OCI-LY1 (cell line): ENCODE results near the gene NEK5.
"Not testable (repeated sequence)": the region's sequence is repeated elsewhere in the genome, so short reads cannot be mapped to it uniquely, and the experiment has no call there.

Experiments
- H2AFZ ChIP-seq: fragments of 200-600 bp; sonication (generic), shearing (Covaris generic); 2 replicates; pipeline ENCODE4 v1.6.0; 2014; ENCODE audit warnings: antibody characterized with exemption, mild to moderate bottlenecking, low read length
- H3F3A ChIP-seq: fragments of 200-600 bp; sonication (generic), shearing (Covaris generic); 2 replicates; pipeline ENCODE4 v1.6.0; 2014; ENCODE audit warnings: mild to moderate bottlenecking, antibody characterized with exemption, low read length, moderate library complexity; ENCODE audit not compliant: insufficient read depth
- H3K27ac ChIP-seq: fragments of 200-600 bp; sonication (generic); 2 replicates; pipeline ENCODE4 v1.5.1; 2014; ENCODE audit warnings: low read length, mixed run types, mild to moderate bottlenecking, low read depth; ENCODE audit not compliant: poor library complexity, severe bottlenecking
- H3K27me3 ChIP-seq: fragments of 200-600 bp; sonication (generic); 2 replicates; pipeline ENCODE4 v1.6.0; 2014; ENCODE audit warnings: antibody characterized with exemption, mild to moderate bottlenecking, low read length, moderate library complexity; ENCODE audit not compliant: insufficient read depth
- H3K36me3 ChIP-seq: fragments of 200-600 bp; sonication (generic); 2 replicates; pipeline ENCODE4 v1.6.1; 2014; ENCODE audit warnings: mild to moderate bottlenecking, antibody characterized with exemption, low read length, moderate library complexity, mixed read lengths; ENCODE audit not compliant: insufficient read depth
- H3K4me1 ChIP-seq: fragments of 200-600 bp; sonication (generic); 2 replicates; pipeline ENCODE4 v1.5.1; 2014; ENCODE audit warnings: mild to moderate bottlenecking, low read length, moderate library complexity; ENCODE audit not compliant: insufficient read depth, severe bottlenecking
- H3K4me2 ChIP-seq: fragments of 200-600 bp; sonication (generic), shearing (Covaris generic); 2 replicates; pipeline ENCODE4 v1.6.1; 2014; ENCODE audit warnings: low read length
- H3K4me3 ChIP-seq: fragments of 200-600 bp; sonication (generic); 2 replicates; pipeline ENCODE4 v1.5.1; 2014; ENCODE audit warnings: low read length, low read depth, mild to moderate bottlenecking, mixed read lengths; ENCODE audit not compliant: poor library complexity, severe bottlenecking
- H3K79me2 ChIP-seq: fragments of 200-600 bp; shearing (Covaris generic); 2 replicates; pipeline ENCODE4 v1.6.1; 2016; ENCODE audit warnings: mixed run types, low read length, mixed read lengths; ENCODE audit not compliant: insufficient read depth
- H3K9ac ChIP-seq: fragments of 200-600 bp; sonication (generic), shearing (Covaris generic); 2 replicates; pipeline ENCODE4 v1.6.1; 2014; ENCODE audit warnings: mild to moderate bottlenecking, low read length, mixed read lengths
- H3K9me2 ChIP-seq: fragments of 200-600 bp; sonication (generic), shearing (Covaris generic); 2 replicates; pipeline ENCODE4 v1.6.1; 2014; ENCODE audit warnings: low read depth, mild to moderate bottlenecking, low read length, mixed read lengths
- H3K9me3 ChIP-seq: fragments of 200-600 bp; shearing (Covaris generic); 2 replicates; pipeline ENCODE4 v1.6.1; 2014; ENCODE audit warnings: low read length, mixed read lengths
- H4K20me1 ChIP-seq: fragments of 200-600 bp; sonication (generic), shearing (Covaris generic); 2 replicates; pipeline ENCODE4 v1.6.0; 2016; ENCODE audit warnings: mild to moderate bottlenecking, low read length; ENCODE audit not compliant: insufficient read depth
- EZH2 ChIP-seq: fragments of 200-600 bp; sonication (generic), shearing (Covaris generic); IDR thresholded peaks from 2 replicates; pipeline ENCODE4 v1.8.0; 2017; ENCODE audit warnings: borderline replicate concordance, mixed run types, mild to moderate bottlenecking, antibody characterized with exemption, low read length, moderate library complexity, mixed read lengths
- TF ChIP-seq, protein P1 (sequence below): fragments of 200-600 bp; sonication (generic), shearing (Covaris generic); IDR thresholded peaks from 2 replicates; pipeline ENCODE4 v1.5.1; 2017; ENCODE audit warnings: mild to moderate bottlenecking, antibody characterized with exemption, low read length, moderate library complexity, mixed read lengths

Gene NEK5

DNA sequence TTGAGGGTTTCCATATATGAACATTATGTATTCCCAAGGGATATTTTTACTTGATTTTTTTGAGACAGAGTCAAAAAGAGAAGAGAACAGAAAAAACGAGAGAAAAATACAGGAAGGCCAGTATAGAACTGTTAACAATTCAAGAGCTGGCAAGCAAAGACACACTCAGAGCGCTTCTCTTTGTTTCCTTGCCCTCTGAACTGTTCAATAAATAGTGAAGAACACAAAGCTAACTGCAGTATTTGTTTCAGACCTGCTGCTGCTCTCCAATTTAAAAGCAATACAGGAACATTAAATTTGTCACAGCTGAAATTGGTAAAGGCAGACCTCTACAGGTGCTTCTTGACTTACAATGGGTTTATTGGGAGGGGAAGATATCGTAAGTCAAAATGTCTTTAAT is 44.5 kb upstream of the NEK5 start:
- Histone ChIP-seq H3K4me1 (no peaks in the 10 kb centered on the region), H3K27me3 (no peaks in the 10 kb centered on the region), H3K4me3 (no peak overlapping the region), H3K27ac (no peak overlapping the region), H2AFZ (no peak overlapping the region), H3K9ac (no peak overlapping the region), H3K36me3 (peaks cover 56% of the 10 kb centered on the region), H3K4me2 (no peak overlapping the region), H3K9me3 (no peaks in the 10 kb centered on the region), H3F3A (no peaks in the 10 kb centered on the region), H4K20me1 (no peaks in the 10 kb centered on the region), H3K79me2 (no peaks in the 10 kb centered on the region), H3K9me2 (no peaks in the 10 kb centered on the region)
- TF ChIP-seq, protein P1, sequence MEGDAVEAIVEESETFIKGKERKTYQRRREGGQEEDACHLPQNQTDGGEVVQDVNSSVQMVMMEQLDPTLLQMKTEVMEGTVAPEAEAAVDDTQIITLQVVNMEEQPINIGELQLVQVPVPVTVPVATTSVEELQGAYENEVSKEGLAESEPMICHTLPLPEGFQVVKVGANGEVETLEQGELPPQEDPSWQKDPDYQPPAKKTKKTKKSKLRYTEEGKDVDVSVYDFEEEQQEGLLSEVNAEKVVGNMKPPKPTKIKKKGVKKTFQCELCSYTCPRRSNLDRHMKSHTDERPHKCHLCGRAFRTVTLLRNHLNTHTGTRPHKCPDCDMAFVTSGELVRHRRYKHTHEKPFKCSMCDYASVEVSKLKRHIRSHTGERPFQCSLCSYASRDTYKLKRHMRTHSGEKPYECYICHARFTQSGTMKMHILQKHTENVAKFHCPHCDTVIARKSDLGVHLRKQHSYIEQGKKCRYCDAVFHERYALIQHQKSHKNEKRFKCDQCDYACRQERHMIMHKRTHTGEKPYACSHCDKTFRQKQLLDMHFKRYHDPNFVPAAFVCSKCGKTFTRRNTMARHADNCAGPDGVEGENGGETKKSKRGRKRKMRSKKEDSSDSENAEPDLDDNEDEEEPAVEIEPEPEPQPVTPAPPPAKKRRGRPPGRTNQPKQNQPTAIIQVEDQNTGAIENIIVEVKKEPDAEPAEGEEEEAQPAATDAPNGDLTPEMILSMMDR: no peak
- TF ChIP-seq EZH2: no peak

DNA sequence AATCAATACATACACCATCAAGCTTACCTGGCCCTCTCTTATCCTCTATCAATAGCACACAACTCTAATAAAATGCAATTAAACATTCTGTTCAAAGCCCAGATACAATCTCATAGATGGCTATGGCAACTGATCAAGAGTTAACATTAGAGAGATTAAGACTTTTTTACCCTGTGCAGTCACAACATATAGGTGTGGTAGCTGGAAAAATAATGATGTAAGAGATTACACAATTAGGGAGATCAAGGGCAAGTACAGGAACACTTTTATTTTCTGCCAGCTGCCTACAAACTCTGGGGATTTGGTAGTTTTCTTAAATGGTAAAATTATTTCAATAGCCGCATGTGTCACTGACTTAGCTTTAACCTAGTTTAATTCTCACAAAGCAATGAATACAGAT is 42.8 kb upstream of the NEK5 start:
- H3K9me2 ChIP-seq, H3K4me2 ChIP-seq, H3K27ac ChIP-seq, H3K4me3 ChIP-seq, H2AFZ ChIP-seq, H3K9ac ChIP-seq, H4K20me1 ChIP-seq, H3K79me2 ChIP-seq, H3K27me3 ChIP-seq, H3F3A ChIP-seq, H3K4me1 ChIP-seq, H3K9me3 ChIP-seq: not testable (repeated sequence)
- peaks cover 51% of the 10 kb centered on the region for H3K36me3 ChIP-seq

GRCh38 chr13:52170828-52171391 is 42.0 kb upstream of the NEK5 start:
- H3K27ac ChIP-seq, H3K9me3 ChIP-seq, H2AFZ ChIP-seq, H3K4me2 ChIP-seq, H3F3A ChIP-seq, H3K79me2 ChIP-seq, H3K9ac ChIP-seq, H4K20me1 ChIP-seq, H3K27me3 ChIP-seq, H3K4me3 ChIP-seq, H3K4me1 ChIP-seq, H3K9me2 ChIP-seq: not testable (repeated sequence)
- peaks cover 51% of the 10 kb centered on the region for H3K36me3 ChIP-seq

DNA sequence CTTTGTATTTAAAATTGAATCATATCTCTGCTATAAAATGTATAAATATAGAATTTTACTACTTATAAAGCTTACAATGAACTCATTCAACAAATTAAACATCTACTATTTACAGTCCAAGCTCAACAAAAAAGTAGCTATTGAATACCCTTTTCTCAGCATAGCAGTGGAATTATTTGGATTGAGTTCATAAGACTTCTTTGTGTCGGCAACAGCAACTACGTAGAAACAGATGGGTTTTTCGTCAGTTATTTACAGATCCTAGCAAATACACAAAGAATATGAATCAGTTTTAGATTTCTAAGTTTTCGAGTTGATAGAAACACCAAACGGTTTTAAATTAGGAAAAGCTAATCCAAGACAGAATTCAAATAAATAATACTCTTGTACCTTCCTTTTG is 41.0 kb upstream of the NEK5 start:
- H2AFZ ChIP-seq: no peak overlapping the region
- H3K36me3 ChIP-seq: peaks cover 42% of the 10 kb centered on the region
- H3K79me2 ChIP-seq: no peaks in the 10 kb centered on the region
- TF ChIP-seq, protein P1: no peak
- no peak overlapping the region for H3K4me3 ChIP-seq
- H3K9me3 ChIP-seq: no peaks in the 10 kb centered on the region
- no peaks in the 10 kb centered on the region for H4K20me1 ChIP-seq
- H3K4me2 ChIP-seq: no peak overlapping the region
- no peaks in the 10 kb centered on the region for H3F3A ChIP-seq
- no peaks in the 10 kb centered on the region for H3K27me3 ChIP-seq
- H3K27ac ChIP-seq: no peak overlapping the region
- H3K9me2 ChIP-seq: no peaks in the 10 kb centered on the region
- H3K9ac ChIP-seq: no peak overlapping the region
- H3K4me1 ChIP-seq: no peaks in the 10 kb centered on the region
